Stimulated activated CD4-positive, alpha-beta T cell treated with anti-CD3 and anti-CD28 coated beads, Interleukin-4, amount 100 ng/mL, for 24 hours (primary cell): ENCODE results near the gene TOPBP1.
"Not testable (repeated sequence)": the region's sequence is repeated elsewhere in the genome, so short reads cannot be mapped to it uniquely, and the experiment has no call there.

Experiments used
- DNase-seq: peaks from one replicate; pipeline ENCODE4 v3.0.0-alpha.2; 2020

Gene TOPBP1

GRCh38 chr3:133673746-133674145 lies 12.0 kb upstream of the TOPBP1 start:
- DNase-seq, result no peak

GRCh38 chr3:133672461-133672860 lies 10.7 kb upstream of the TOPBP1 start:
- DNase-seq, result no peak

GRCh38 chr3:133670525-133670995 lies 8.8 kb upstream of the TOPBP1 start:
- no peak for DNase-seq

GRCh38 chr3:133669949-133670524 lies 8.3 kb upstream of the TOPBP1 start:
- no peak for DNase-seq

- DNase-seq, result no peak
Observed at GRCh38 chr3:133667118-133667517, 5.4 kb upstream of the TOPBP1 start.

DNA sequence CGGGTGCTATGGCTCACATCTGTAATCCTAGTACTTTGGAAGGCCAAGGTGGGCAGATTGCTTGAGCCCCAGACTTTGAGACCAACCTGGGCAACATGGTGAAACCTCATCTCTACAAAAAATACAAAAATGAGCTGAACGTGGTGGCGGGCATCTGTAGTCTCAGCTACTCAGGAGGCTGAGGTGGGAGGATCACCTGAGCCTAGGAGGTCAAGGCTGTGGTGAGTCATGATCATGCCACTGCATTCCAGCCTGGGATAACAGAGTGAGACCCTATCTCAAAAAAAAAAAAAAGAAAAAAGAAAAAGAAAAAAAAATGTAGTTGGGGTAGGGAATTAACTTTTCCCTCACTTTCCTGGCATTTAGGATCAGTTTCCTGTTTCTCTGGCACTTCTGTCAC lies 3.4 kb upstream of the TOPBP1 start:
- DNase-seq, result not testable (repeated sequence)

DNA sequence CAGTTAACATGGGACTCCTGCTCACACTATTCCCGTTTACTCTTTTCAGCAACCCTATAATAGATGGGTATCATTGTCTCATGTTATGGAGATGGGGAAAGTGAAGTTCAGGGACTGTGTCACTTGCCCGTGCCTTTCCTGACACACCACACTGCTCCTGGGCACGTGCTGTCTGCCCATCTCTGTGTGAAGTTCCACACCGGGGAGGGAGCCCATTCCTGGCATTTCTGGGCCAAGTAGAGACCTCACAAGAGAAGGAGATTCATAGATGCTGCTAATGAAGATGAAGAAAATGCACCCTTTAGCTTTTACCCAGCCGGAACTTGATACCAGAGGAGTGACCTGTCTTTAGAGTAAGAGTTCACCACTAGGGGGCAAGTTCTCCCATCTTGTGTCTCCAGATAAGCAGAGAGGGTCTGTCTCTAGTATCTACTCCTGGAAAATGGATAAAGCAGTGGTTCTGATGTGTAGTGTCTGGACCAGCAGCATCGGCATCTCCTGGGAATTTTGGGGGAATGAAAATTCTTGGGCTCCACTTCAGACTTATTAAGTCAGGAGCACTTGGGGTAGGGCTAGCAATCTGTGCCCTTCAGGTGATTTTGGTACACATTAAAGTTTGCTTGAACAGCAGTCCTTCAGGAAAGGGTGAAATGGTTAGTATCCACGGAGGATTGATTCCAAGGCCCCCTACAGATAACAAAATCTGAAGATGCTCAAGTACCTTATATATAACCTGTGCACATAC lies 2.0 kb upstream of the TOPBP1 start:
- DNase-seq, result peak; percentile 36

DNA sequence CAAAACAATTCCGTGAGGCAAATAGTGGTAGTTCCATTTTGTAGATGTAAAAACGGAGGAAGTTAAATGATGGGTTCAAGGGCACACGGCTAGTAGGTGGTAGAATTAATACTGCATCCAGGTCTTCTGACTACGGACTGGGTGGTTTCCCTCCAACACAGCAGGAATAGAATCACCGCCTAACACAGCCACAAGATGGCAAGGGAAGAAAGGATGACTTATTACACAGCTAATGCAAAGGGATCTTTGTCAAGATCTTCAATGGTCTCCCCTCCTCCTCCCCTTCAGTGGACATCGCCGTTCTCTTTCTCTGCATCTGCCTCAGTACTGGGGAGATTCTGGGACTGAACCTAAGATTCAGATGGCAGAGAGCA lies 524 bp upstream of the TOPBP1 start:
- peak; percentile 35 for DNase-seq

DNA sequence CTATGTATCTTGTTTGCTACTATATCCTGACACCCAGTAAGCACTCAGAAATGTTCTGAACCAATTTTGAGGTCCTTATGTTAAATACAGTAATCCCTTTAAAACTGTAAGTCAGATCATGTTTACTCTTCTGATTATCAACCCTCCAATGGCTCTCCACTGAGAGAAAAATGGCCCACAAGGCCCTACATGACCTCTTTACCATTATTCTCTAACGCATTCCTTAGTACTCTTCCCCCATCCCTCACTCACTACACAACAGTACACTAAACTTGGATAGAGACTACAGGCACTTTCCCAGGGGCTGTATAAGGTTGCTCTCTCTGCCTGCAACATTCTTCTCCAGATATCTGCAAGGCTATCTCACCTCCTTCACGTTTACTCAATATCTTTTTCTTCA lies 1.9 kb downstream of the TOPBP1 start:
- no peak for DNase-seq

- DNase-seq, result no peak
Observed at GRCh38 chr3:133655731-133656515, 5.8 kb downstream of the TOPBP1 start.

- no peak for DNase-seq
Observed at GRCh38 chr3:133649486-133650068, 12.2 kb downstream of the TOPBP1 start.

GRCh38 chr3:133644768-133645167 lies 17.0 kb downstream of the TOPBP1 start:
- no peak for DNase-seq

DNA sequence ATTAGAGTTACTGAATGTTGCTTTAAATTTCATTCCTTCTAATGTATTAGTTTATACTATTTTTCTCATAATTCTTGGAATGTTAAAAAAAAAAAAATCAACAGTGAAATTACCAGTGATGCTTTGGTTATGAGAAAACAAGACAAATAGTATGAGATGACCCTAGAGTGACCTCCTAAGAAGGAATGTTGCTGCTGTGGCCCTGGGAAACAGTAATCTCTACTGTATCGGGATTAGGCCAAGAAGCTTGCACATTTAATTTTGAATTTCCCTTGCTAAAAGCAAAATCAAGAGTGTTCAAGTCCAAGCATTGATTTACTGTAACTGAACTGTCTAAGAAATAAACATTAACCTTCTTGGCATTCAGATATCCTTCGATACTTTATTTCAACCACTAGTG lies 18.1 kb downstream of the TOPBP1 start:
- no peak for DNase-seq

- no peak for DNase-seq
Observed at GRCh38 chr3:133641254-133641653, 20.5 kb downstream of the TOPBP1 start.

DNA sequence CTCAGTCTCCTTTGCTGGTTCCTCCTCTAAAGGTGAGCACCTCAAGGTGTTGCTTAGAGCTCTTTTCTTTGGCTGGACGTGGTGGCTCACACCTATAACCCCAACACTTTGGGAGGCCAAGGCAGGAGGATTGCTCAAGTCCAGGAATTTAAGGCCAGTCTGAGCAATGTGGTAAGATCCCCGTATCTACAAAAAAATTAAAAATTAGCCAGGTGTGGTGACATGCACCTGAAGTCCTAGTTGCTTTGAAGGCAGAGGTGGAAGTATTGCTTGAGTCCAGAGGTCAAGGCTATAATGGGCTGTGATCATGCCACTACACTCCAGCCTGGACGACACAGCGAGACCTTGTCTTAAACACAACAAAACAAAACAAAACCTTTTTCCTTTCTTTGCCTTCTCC lies 28.3 kb downstream of the TOPBP1 start:
- DNase-seq, result no peak

GRCh38 chr3:133629146-133629545 lies 32.6 kb downstream of the TOPBP1 start:
- DNase-seq, result no peak

DNA sequence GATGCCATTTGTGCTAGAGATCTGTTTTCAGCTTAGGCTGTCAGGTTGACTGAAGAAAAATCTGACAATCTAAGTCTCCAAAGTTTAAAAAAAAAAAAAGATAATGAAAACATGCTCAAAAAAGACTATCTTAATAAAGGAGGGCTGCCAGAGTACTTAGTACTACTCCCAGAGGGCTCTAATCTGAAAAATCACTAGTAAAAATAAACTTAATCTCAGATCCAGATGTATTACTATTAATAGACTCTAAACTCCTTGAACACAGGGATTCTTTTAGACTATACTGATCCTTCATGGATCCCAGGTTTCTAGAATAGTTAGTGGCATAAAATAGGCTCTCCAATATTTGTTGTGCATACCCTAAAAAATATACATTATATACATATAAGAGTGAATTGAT lies 34.0 kb downstream of the TOPBP1 start:
- DNase-seq, result no peak

DNA sequence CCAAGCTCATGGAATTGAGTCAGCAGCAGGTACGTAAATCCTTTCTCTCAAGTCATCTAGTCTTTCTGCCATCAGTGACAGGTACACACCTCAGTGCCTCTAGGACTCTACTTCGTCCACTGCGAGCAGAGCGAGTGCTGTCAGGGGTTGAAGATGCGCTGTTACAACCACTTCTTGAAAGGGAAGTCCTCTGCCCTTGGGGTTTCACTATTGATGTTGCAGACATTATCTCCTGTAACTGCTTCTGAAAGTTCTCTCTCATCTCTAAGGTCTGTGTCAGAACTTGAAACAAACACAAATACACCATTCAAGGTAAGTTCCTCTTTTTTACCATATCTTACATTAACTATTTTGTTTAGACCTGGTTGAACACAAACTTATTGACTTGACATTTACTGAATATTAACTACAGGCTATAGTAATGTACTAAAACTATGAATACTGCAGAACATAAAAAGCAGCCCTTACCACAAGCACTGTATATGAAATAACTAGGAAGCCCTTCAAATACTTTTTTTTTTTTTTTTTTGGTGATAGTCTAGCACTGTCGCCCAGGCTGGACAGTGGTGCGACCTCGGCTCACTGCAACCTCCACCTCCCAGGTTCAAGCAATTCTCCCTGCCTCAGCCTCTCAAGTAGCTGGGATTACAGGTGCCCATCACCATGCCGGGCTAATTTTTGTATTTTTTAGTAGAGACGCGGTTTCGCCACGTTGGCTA lies 41.5 kb downstream of the TOPBP1 start:
- DNase-seq, result no peak

DNA sequence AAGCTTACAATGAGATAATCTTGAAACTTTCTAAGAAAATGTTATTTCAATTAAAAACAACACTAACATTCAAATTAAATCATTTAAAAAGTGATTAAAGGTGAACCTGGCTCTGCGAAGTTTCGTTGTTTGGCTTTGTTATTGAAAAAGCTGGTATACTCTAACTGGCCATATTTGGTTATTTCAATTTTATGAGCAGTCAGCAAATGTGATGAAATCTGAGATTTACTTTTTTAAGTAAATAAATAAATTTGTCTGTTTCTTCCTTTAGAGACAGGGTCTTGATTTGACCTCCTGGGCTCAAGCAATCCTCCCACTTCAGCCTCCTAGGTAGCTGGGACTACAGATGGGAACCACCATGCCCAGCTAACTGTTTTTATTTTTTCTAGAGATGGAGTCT lies 50.2 kb downstream of the TOPBP1 start:
- DNase-seq, result no peak

DNA sequence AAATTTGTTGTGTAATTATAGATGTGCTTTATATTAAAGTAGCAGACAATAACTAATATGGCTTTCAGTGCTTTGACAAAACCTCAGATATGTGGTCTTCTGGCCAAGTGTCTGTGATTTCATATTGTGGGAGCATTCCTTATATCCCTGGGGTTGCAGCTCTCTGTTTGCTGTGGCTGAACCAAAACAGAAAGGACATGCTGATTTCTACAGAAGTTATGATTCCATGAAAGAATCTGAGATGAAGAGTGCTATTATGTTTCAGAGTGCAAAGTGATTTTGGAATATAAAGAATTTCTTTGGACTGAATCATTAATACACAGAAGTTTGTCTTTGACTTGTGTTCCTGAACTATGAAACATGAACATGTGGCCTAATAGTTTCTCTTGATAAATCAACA lies 51.7 kb downstream of the TOPBP1 start:
- no peak for DNase-seq

DNA sequence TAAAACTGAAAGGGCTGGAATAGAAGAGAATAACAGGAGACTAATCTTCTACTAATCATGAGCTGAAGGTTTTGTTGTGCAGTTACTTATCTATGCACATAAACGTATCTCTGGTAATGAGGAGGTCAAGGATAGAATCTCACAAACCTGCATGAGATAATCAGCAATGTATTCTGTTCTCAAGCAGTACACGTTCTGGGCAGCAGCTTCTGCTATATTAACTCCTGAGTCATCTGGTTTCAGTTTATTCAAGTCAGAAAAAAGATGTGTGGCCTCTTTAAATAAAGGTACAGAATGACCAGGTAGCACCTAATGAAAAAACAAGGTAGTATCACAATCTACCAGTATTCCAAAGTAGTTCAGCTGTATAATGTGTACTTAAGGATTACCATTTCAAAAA lies 53.4 kb downstream of the TOPBP1 start:
- DNase-seq, result no peak

GRCh38 chr3:133607816-133608215 lies 53.9 kb downstream of the TOPBP1 start:
- DNase-seq, result no peak

- no peak for DNase-seq
Observed at GRCh38 chr3:133606902-133607301, 54.8 kb downstream of the TOPBP1 start.
